ENCODE measurements around the gene NFIX.

DNA sequence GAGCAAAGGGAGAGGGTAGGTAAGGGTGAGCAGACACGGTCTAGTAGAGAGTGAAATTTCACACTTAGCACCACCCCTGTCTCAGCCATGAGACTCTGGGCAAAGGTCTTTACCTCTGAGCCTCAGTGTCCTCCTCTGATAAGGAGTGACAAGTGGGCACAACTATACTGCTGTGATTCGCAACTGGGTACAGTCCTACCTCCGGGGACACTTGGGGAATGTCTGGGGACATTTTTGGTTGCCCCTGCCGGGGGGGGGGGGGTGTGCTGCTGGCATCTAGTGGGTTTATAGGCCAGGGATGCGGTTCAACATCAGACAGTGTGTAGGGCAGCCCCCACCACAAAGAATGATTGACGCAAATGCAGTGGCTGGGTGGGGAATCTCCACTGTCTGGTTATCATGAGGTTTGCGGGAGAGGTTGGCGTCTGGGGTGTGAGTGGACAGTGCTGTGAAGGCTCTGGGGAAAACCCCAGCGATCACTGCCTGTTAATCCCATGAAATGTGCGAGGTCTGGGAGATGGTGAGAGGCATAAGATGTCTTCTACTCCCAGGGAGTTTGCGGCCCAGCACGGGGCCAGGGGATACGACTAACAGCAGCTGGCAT is 127.1 kb downstream of the NFIX start:
- TF ChIP-seq, protein P1, sequence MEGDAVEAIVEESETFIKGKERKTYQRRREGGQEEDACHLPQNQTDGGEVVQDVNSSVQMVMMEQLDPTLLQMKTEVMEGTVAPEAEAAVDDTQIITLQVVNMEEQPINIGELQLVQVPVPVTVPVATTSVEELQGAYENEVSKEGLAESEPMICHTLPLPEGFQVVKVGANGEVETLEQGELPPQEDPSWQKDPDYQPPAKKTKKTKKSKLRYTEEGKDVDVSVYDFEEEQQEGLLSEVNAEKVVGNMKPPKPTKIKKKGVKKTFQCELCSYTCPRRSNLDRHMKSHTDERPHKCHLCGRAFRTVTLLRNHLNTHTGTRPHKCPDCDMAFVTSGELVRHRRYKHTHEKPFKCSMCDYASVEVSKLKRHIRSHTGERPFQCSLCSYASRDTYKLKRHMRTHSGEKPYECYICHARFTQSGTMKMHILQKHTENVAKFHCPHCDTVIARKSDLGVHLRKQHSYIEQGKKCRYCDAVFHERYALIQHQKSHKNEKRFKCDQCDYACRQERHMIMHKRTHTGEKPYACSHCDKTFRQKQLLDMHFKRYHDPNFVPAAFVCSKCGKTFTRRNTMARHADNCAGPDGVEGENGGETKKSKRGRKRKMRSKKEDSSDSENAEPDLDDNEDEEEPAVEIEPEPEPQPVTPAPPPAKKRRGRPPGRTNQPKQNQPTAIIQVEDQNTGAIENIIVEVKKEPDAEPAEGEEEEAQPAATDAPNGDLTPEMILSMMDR (IDR thresholded peaks at IDR 0.05): no peak
- TF ChIP-seq POLR2A (IDR thresholded peaks at IDR 0.05): no peak

Data from adrenal gland (tissue), 5 donors.